Measurements from ENCODE around the gene SHISA6.

The SHISA6 gene

GRCh38 chr17:11404431-11405276 lies 163.6 kb downstream of the SHISA6 start:
- Histone ChIP-seq H3K27ac (no peak overlapping the region), H3K4me1 (ENCODE audit: control insufficient read depth in 1 of 2, insufficient read depth in 1 of 2, low read depth in 1 of 2, low read length in 1 of 2) (no peaks in the 10 kb centered on the region), H3K27me3 (no peaks in the 10 kb centered on the region), H3K4me3 (ENCODE audit: low read depth in 1 of 2, low read length in 1 of 2) (no peak overlapping the region), H3K9me3 (no peaks in the 10 kb centered on the region), H3K36me3 (no peaks in the 10 kb centered on the region)
- no peak for TF ChIP-seq CTCF (IDR thresholded peaks at IDR 0.05)

- Histone ChIP-seq H3K4me3 (ENCODE audit: low read depth in 1 of 2, low read length in 1 of 2) (no peak overlapping the region), H3K9me3 (no peaks in the 10 kb centered on the region), H3K27me3 (no peaks in the 10 kb centered on the region), H3K4me1 (ENCODE audit: control insufficient read depth in 1 of 2, insufficient read depth in 1 of 2, low read depth in 1 of 2, low read length in 1 of 2) (no peaks in the 10 kb centered on the region), H3K36me3 (no peaks in the 10 kb centered on the region), H3K27ac (no peak overlapping the region)
- TF ChIP-seq CTCF (IDR thresholded peaks at IDR 0.05): no peak
Observed at GRCh38 chr17:11406716-11407115, 165.7 kb downstream of the SHISA6 start.

DNA sequence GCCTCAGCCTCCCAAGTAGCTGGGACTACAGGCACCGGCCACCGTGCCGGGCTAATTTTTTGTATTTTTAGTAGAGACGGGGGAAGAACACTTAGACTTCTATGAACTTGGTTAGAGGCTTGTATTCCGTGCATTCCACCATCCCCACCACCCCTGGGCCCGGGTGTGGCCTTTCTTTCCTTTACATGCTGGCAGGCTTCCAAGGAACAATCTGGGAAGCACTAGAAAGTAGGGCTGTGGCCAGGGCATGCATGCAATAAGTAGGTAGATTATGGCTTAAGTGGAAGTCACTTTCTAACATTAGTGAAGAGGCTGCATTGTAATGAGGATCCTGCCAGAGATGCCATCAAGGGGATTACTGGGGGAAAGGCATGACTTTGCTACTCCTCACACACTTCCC lies 171.6 kb downstream of the SHISA6 start:
- no peaks in the 10 kb centered on the region for H3K27me3 ChIP-seq
- H3K9me3 ChIP-seq: no peaks in the 10 kb centered on the region
- no peak overlapping the region for H3K4me3 ChIP-seq (ENCODE audit: low read depth in 1 of 2, low read length in 1 of 2)
- H3K27ac ChIP-seq: no peak overlapping the region
- H3K4me1 ChIP-seq (ENCODE audit: control insufficient read depth in 1 of 2, insufficient read depth in 1 of 2, low read depth in 1 of 2, low read length in 1 of 2): no peaks in the 10 kb centered on the region
- no peak for TF ChIP-seq CTCF (IDR thresholded peaks at IDR 0.05)
- H3K36me3 ChIP-seq: no peaks in the 10 kb centered on the region

- Histone ChIP-seq H3K27me3 (no peaks in the 10 kb centered on the region), H3K4me1 (ENCODE audit: control insufficient read depth in 1 of 2, insufficient read depth in 1 of 2, low read depth in 1 of 2, low read length in 1 of 2) (no peaks in the 10 kb centered on the region), H3K9me3 (no peaks in the 10 kb centered on the region), H3K4me3 (ENCODE audit: low read depth in 1 of 2, low read length in 1 of 2) (no peak overlapping the region), H3K27ac (no peak overlapping the region), H3K36me3 (no peaks in the 10 kb centered on the region)
- TF ChIP-seq CTCF (IDR thresholded peaks at IDR 0.05): no peak
Observed at GRCh38 chr17:11418342-11418741, 177.3 kb downstream of the SHISA6 start.

DNA sequence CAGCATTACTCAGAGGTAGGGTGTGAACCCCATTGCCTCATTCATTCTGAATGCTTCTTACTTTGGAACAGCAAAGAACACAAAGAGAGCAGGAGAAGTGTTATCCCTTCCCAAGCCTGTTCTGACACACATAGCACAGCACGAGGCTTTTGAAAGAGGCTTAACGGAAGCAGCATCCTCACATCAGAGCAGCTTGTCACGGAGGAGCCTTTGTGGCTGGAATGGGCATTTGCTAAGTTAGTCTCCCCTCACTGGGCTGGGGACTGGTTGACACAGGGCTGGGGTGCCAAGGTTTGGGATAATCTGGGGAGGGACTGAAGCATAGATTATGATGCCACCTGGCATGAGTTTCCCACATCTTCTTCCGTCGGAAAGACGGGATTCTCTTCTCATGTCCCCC lies 189.7 kb downstream of the SHISA6 start:
- H3K36me3 ChIP-seq: no peaks in the 10 kb centered on the region
- no peaks in the 10 kb centered on the region for H3K4me1 ChIP-seq (ENCODE audit: control insufficient read depth in 1 of 2, insufficient read depth in 1 of 2, low read depth in 1 of 2, low read length in 1 of 2)
- TF ChIP-seq CTCF (IDR thresholded peaks at IDR 0.05): no peak
- H3K27me3 ChIP-seq: no peaks in the 10 kb centered on the region
- no peak overlapping the region for H3K27ac ChIP-seq
- H3K4me3 ChIP-seq (ENCODE audit: low read depth in 1 of 2, low read length in 1 of 2): no peak overlapping the region
- H3K9me3 ChIP-seq: no peaks in the 10 kb centered on the region

All from neutrophil (primary cell).